Measurements from ENCODE around the gene EOGT.

GRCh38 chr3:68973639-68974038 is 39.8 kb downstream of the EOGT start:
- peak; percentile 24 to 38; a peak in 1 of 4 replicates for TF ChIP-seq CTCF (conservative IDR thresholded peaks at IDR 0.05; ENCODE audit: low read depth in 2 of 2)
- TF ChIP-seq EZH2 (IDR thresholded peaks at IDR 0.05; ENCODE audit: low read depth, unreplicated experiment): no peak
- no peak for TF ChIP-seq POLR2AphosphoS5 (IDR thresholded peaks at IDR 0.05; ENCODE audit: low read depth)
- TF ChIP-seq JUNB (IDR thresholded peaks at IDR 0.05; ENCODE audit: unreplicated experiment): no peak

All from GM23338 (cell line).